Measurements from ENCODE around the gene RASGRF1. TPM values are rescaled to one million over a fixed set of nuclear protein-coding genes. Genes with fewer than 3 reads are reported as not detected.

RASGRF1 gene
- total and polyA plus RNA-seq, 9 of the 15 experiments (the other 6 are each of a cell fraction or from before 2014, with no cell fraction given) = 0.03 to 0.58 (median 0.06) TPM; not detected in 1

GRCh38 chr15:78950343-78950742, 140.2 kb downstream of the RASGRF1 start:
- Histone ChIP-seq H4K20me1 (replicated peaks; ENCODE audit: control insufficient read depth, insufficient read depth, low read length) (no peaks in the 10 kb centered on the region), H3K4me2 (ENCODE audit: insufficient read depth, low read length) (no peak overlapping the region), H3K9me3 (replicated peaks; ENCODE audit: control insufficient read depth, insufficient read depth, low read depth, low read length) (no peaks in the 10 kb centered on the region), H3K79me2 (ENCODE audit: control insufficient read depth, insufficient read depth, low read length) (no peaks in the 10 kb centered on the region), H3K4me3 (no peak overlapping the region), H3K4me1 (replicated peaks in 1 of 2; ENCODE audit: control insufficient read depth in 2 of 2, insufficient read depth in 2 of 2, low read length in 2 of 2) (peaks cover 2 to 5% of the 10 kb centered on the region in 2 experiments; a peak in 3 of 5 replicates), H3K9me1 (ENCODE audit: control insufficient read depth, insufficient read depth, low read length) (no peaks in the 10 kb centered on the region), H3K27me3 (ENCODE audit: control insufficient read depth in 2 of 2, insufficient read depth in 2 of 2, low read length in 2 of 2) (0 out of 5 replicates have a peak, but pooled peaks cover 0 to 3% of the 10 kb centered on the region in 2 experiments), H3K9ac (ENCODE audit: insufficient read depth in 1 of 2, low read depth in 2 of 2, low read length in 2 of 2) (no peak overlapping the region), H3K36me3 (ENCODE audit: control insufficient read depth, insufficient read depth, low read length) (no peaks in the 10 kb centered on the region), H3K27ac (ENCODE audit: extremely low read depth, low read depth, low read length) (no peak overlapping the region), H2AFZ (ENCODE audit: low read depth, low read length) (no peak overlapping the region)
- intact Hi-C loops (cut with micrococcal nuclease) (no loop called here), in situ Hi-C loops (cut with MboI) (no loop called here)
- ATAC-seq (no peak), FAIRE-seq (no peak), DNase-seq (ENCODE audit: extremely low read depth in 1 of 4, low spot score in 3 of 4) (no peak)
- TF ChIP-seq SREBF1 (IDR thresholded peaks at IDR 0.05; ENCODE audit: borderline replicate concordance, low read depth, low read length) (no peak), FUS (optimal IDR thresholded peaks at IDR 0.05; ENCODE audit: low read depth, low read length) (no peak), CSDE1 (IDR thresholded peaks at IDR 0.05) (no peak), CBX3 (IDR thresholded peaks at IDR 0.05; ENCODE audit: borderline replicate concordance in 1 of 2, low read length in 2 of 2) (no peak), SETDB1 (IDR thresholded peaks at IDR 0.05; ENCODE audit: low read length) (no peak), ZFP30 (CRISPR knock-in tag; IDR thresholded peaks at IDR 0.05; ENCODE audit: borderline replicate concordance) (no peak), HMGN3 (IDR thresholded peaks at IDR 0.05; ENCODE audit: borderline replicate concordance, extremely low read depth, insufficient read length, low read depth, low read length) (no peak), POU5F1 (IDR thresholded peaks at IDR 0.05; ENCODE audit: borderline replicate concordance, low read depth, low read length, partially characterized antibody) (no peak), SRSF9 (IDR thresholded peaks at IDR 0.05; ENCODE audit: borderline replicate concordance, low read depth, low read length) (no peak), HIVEP1 (CRISPR knock-in tag; IDR thresholded peaks at IDR 0.05) (no peak), DMBX1 (CRISPR knock-in tag; IDR thresholded peaks at IDR 0.05; ENCODE audit: borderline replicate concordance) (no peak), ATF4 (CRISPR knock-in tag; IDR thresholded peaks at IDR 0.05) (no peak), PHB2 (IDR thresholded peaks at IDR 0.05; ENCODE audit: low read depth) (no peak), FOS (IDR thresholded peaks at IDR 0.05; ENCODE audit: extremely low read depth, insufficient read length) (no peak), OTX1 (CRISPR knock-in tag; IDR thresholded peaks at IDR 0.05) (no peak), SAFB2 (IDR thresholded peaks at IDR 0.05; ENCODE audit: borderline replicate concordance, low read depth, low read length, severe bottlenecking) (no peak)
- TF ChIP-seq, protein P1, sequence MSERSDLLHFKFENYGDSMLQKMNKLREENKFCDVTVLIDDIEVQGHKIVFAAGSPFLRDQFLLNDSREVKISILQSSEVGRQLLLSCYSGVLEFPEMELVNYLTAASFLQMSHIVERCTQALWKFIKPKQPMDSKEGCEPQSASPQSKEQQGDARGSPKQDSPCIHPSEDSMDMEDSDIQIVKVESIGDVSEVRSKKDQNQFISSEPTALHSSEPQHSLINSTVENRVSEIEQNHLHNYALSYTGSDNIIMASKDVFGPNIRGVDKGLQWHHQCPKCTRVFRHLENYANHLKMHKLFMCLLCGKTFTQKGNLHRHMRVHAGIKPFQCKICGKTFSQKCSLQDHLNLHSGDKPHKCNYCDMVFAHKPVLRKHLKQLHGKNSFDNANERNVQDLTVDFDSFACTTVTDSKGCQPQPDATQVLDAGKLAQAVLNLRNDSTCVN (CRISPR knock-in tag; IDR thresholded peaks at IDR 0.05) = no peak
- TF ChIP-seq, protein P2, sequence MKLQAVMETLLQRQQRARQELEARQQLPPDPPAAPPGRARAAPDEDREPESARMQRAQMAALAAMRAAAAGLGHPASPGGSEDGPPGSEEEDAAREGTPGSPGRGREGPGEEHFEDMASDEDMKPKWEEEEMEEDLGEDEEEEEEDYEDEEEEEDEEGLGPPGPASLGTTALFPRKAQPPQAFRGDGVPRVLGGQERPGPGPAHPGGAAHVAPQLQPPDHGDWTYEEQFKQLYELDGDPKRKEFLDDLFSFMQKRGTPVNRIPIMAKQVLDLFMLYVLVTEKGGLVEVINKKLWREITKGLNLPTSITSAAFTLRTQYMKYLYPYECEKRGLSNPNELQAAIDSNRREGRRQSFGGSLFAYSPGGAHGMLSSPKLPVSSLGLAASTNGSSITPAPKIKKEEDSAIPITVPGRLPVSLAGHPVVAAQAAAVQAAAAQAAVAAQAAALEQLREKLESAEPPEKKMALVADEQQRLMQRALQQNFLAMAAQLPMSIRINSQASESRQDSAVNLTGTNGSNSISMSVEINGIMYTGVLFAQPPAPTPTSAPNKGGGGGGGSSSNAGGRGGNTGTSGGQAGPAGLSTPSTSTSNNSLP (IDR thresholded peaks at IDR 0.05; ENCODE audit: borderline replicate concordance, low read depth, low read length) = no peak
- TF ChIP-seq, protein P3, sequence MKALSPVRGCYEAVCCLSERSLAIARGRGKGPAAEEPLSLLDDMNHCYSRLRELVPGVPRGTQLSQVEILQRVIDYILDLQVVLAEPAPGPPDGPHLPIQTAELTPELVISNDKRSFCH (CRISPR knock-in tag; IDR thresholded peaks at IDR 0.05) = no peak
- TF ChIP-seq, protein P3 (tag; IDR thresholded peaks at IDR 0.05) = no peak
- WGBS (ENCODE audit: insufficient coverage, low coverage, missing lambda C conversion rate) = 45% methylated on average over 7 of the region's 9 CpGs
- no TSS peak for BruUV-seq (replicated peaks)
- CTCF ChIA-PET (ENCODE audit: low intra/inter-chr PET ratio) = no interaction called here
- POLR2A ChIA-PET = no interaction called here
